ENCODE measurements around the gene GCA.
A peak's percentile ranks its signal among the peaks of the same experiment; 100 is the strongest.

GCA gene, protein sequence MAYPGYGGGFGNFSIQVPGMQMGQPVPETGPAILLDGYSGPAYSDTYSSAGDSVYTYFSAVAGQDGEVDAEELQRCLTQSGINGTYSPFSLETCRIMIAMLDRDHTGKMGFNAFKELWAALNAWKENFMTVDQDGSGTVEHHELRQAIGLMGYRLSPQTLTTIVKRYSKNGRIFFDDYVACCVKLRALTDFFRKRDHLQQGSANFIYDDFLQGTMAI

DNA sequence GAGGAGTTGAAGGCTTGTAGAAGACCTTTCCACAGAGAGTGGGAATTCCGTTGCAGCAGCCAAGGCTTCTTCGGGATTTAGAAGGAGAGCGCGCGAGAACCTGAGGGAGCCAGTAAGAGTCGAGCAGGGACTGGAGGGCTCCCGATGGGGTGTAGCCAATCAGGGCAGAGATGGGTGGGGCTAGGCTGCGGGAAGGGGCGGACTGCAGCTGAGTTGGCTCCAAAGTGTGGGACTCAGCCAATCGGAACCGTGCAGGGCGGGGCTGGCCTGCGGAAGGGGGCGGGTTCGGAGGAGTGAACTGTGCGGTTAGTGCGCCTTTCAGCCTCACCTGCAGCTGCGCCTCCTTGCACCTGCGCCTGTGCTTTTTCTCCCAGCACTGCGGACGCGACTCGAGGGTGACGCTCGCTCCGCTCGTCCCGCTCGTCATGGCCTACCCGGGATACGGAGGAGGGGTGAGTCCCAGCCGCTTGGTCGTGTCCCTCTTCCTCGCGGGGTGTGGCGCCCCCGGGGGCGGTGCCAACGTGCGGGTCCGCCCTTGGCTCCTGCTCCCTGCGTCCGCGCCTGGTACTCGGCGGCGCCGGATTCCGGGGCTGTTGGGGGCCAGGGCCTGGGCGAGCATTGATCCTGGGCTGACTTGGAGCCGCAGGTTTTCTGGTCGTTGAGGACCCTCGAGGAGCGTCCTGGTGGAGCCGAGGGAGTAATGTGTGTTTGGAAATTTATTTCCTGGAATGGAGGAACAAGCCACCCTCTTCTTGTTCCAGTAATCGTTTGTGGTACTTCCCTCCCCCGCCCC, at the start of gene GCA:
Gene GCA, plus strand, starts transcription at position 309 of the 793 bp plus-strand sequence. Its CDS starts 117 bp downstream, at position 426.
- DNase-seq = peak; percentile 80 to 98 (median 92)

- DNase-seq = no peak
Observed at GRCh38 chr2:162295009-162295408, 48.9 kb upstream of the GCA start.

- DNase-seq = peak in 1 of 4 experiments; percentile 2
Observed at GRCh38 chr2:162297925-162298552, 45.9 kb upstream of the GCA start.

DNA sequence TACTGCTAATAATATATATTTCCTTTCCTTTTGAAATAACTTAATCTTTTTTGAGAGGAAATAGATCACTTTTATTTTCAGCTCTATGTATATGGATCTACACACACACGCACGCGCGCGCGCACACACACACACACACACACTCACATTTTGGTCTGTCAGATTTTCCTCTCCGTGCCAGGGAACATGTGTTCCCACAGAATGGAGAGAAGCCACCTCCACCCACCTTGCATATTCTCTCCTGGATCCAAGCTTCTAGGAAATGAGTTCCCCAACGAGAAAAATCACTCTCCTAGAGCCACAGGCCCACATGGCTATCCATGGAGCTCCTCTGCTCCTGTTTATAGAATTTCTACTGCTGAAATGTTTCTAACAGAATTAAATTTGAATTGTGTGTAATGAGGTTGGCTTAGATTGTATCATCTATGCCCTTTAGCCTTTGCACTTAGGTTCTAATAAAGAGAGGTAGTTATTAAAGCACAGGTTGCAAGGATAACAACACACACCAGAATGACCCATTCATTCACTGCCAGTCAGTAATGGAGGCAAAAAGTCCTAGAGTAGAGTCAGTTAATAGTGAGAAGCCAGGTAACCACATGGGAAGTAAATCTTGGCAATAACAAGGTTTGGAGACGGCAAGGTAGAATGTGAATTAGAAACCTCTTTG, 45.1 kb upstream of the GCA start:
- no peak for DNase-seq

- DNase-seq = no peak
Observed at GRCh38 chr2:162300266-162300665, 43.7 kb upstream of the GCA start.

DNA sequence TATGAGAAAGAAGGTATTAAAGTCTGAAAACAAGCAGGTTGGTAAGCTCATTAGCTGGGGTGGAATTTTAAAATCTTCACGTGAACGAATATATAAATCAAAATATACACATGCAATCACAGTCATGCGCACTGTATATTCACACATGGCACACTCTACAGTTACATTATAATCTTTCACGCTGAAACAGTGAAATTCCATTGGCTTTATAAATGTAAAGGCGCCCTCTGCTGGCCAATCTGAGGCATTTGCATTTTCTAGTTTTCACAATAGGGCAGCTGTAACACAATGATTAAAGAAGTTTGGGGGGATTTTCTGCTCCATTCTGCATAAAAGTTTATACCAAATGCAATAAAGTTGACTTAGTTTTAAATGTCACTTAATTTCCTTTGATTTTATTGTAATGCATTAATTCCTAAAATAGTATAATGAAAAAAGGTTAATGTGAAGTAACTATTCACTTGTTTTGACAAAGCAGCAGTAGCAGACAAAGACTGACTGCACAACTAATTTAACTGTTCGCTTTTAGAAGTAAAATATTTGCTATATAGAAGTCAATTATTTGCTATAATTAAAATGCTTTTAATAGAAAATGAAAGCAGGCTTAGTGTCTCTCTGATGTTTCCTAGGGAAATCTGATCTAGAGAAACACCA, 42.7 kb upstream of the GCA start:
- DNase-seq = peak in 2 of 4 experiments; percentile 26 to 48

DNA sequence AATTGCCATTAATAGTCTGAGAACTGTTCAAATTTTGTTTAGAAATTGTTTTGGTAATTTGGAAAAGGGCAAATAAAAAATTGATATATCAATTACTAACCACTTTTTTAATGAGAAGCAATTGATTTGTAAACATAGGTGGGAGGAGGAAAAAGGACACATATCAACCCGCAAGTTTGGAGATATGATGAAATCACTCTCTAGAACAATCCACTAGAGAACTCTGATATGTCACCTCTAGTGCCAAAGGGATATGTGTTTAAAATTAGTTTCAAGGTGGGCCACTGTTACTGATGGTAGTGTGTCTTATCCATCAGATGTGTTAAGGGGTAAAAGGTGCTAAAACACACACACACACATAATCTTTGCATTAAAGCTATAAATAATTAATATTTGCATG, 42.1 kb upstream of the GCA start:
- DNase-seq = no peak

GRCh38 chr2:162305901-162306300, 38.0 kb upstream of the GCA start:
- DNase-seq = no peak

DNA sequence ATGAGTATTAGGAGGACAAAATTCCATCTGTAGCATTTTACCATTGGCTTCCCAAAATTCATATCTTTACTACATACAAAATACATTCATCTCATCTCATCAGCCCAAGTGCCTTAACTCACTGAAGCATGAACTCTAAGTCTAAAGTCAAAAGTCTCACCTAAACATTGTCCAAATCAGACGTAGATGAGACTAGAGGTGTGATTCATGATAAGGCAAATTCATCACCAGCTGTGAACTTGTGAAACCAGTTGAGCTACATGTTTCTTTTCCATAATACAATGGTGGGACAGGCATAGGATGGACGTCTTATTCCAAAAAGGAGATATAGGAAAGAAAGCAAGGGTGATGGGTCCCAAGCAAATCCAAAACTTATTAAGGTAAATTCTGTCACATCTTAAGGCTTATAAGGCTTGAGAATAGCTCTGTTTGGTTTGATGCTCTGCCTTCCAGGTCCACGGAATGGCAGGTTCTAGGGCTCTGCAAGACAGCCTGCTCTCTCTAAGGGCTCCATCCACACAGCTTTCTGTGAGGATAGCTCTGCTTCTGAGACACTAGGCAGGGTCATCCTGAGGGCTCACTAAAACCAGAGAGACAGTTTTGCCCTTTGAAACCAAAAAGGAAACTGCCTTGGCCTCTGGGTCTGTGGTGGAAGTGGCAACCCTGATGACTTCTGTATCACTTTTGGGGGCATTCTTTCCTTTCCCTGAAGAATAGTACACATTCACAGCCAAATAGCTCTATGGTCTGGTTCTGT, 35.0 kb upstream of the GCA start:
- no peak for DNase-seq

- DNase-seq = no peak
Observed at GRCh38 chr2:162312853-162313252, 31.1 kb upstream of the GCA start.

DNA sequence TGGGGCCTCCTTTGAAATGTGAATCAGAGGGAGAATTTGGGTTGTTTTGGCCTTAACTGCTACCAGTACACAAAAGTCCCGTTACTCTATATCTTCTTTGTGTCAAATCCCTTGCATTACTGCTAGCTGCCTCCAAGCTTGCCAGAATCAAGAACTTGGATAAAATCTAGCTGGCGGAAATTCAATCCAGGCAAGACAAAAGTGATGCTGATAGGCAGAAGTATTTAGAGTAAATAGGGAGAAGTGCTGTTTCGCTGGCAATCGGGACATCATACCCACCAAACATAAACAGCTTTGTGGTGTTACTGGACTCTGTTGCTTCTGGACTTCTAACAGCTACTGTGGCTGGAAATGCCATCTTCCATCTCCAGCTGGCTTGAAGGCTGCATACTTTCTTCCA, 28.0 kb upstream of the GCA start:
- DNase-seq = no peak

DNA sequence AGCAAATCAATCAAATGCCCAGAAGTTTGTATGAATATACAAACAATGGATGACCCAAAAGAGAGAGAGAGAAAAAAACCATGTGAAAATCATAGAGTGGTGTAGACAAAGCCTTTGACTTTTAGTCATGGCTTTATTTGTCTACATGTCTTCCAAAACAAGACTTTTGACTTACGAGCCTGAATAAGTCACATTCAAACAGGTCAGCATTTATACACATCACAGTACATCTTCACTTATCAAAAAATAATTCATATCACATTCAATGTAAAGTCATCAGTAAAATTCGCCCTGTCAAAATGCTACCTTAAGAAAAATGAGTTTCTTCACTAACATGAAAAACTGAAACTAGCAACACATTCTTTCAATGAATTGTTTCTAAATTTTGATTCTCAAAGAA, 27.3 kb upstream of the GCA start:
- no peak for DNase-seq

- DNase-seq = no peak
Observed at GRCh38 chr2:162317058-162317742, 26.7 kb upstream of the GCA start.

DNA sequence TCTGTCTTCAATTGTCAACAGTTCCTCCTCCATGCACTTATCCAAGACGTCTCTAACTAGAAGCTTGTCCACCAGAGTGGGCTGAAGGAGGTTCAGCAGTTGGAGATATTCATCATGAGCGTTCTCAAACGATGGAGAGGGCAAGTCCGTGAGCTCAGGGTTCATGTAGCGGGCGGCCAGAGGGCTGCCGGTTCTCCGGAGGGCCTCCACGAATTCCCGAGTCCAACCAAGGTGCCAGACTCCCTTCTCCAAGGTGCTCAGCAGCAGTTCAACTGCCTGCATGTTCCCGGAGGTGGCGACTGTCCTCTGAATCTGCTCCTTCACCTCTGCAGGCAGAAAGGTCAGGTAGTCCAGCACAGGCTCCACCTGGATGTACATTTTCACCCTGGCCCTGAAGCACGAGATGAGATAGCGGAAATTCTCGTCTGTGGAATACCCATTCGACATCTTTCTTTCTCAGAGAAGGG, 26.0 kb upstream of the GCA start:
- DNase-seq = no peak

DNA sequence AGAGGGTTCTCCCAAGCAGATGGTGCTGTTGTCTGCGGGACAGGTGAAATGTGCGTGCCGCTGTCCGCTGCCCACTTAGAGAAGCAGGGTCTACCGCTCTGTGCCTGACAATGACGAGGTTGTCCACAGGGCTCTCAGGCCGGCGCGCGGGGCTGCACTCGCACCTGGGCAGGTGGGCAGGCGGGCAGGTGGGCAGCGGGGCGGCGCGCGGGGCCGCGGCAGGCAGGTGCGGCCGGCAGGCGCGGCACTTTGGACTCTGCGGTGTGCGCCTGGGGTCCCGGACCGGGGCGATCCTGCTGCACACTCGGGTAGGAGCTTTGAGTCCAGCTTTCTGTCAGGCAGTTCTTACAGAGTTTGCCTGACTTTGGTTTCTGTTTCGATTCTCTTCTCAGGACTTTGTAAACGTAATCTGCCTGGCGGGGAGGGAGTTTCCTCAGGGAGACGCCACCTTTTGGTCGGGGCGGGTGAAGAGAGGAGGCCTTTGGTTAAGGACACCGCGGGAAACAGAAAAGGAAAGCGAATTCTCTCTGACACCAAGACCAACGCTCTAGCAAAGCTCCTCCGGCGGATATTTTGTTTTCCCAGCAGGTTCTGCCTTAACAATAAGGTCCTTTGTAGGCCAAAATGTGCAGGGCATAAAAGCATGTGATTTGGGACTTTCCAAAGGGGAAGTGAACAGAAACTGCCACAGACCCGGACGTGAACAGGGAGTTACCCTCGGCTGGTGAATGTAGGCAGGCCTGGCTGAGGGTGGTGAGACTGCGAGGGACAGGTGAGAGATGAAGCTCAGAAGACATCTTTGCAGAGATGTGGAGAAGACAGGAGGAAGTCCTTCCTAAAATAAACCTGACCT, 25.4 kb upstream of the GCA start, which contains the start of gene IFIH1:
Gene IFIH1, minus strand, starts transcription at position 357 of the 853 bp plus-strand sequence. CDS start 377 bp downstream, outside the sequence.
- DNase-seq = peak; percentile 17 to 61 (median 39)

- no peak for DNase-seq
Observed at GRCh38 chr2:162320864-162321517, 22.9 kb upstream of the GCA start.

GRCh38 chr2:162324953-162325352, 19.0 kb upstream of the GCA start:
- no peak for DNase-seq

DNA sequence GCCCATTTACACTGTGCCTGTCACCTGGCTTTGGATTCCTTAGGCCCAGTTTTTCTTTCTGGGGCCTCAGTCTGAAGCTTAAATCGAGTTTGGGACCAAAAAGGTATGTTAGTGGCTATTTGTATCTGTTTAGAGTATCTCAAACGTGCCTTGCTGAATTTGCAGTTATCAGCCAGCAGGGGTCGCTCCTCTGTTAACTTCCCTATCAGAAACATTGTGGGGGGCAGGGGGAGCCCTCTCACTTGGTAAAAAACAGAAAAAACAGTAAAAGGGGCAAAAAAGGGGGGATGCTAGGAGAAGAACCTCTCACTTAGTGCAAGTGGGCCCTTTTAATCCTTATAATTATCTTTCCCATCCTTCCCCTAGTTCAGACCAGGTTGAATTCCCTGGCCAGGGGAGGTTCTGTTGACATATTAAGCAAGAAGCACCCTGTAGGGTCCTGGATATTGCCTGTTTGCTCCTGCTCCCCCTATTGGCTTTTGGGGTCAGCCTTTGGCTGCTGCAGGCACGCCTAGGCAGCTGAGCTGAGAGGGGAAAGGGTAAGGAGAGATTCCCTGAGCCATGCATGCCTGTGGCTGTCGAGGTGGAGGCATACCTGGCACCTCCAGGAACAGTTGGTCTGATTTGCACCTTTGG, 16.7 kb upstream of the GCA start:
- no peak for DNase-seq

DNA sequence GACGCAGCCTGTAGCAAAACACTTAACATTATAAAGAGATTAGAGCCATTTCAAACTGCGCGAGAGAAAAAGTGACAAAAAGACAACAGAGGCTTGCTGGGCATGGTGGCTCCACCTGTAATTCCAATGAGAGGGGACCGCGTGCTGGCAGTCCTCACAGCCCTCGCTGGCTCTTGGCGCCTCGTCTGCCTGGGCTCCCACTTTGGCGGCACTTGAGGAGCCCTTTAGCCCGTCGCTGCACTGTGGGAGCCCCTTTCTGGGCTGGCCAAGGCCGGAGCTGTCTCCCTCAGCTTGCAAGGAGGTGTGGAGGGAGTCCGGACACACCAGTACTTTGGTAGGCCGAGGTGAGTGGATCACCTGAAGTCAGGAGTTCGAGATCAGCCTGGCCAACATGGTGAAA, 16.1 kb upstream of the GCA start:
- no peak for DNase-seq
